ENCODE results near the gene HNRNPAB.

- TF ChIP-seq CEBPZ (IDR thresholded peaks at IDR 0.05; ENCODE audit: borderline replicate concordance, low read depth, low read length) (no peak), MYC (IDR thresholded peaks at IDR 0.05; ENCODE audit: low read depth, low read length) (no peak), MYC (CRISPR knock-in tag; IDR thresholded peaks at IDR 0.05; ENCODE audit: borderline replicate concordance, low read depth) (no peak), POLR2AphosphoS5 (IDR thresholded peaks at IDR 0.05; ENCODE audit: control insufficient read depth, insufficient read depth, low read depth, low read length) (no peak), BMI1 (IDR thresholded peaks at IDR 0.05; ENCODE audit: low read length) (no peak), THAP7 (CRISPR knock-in tag; IDR thresholded peaks at IDR 0.05) (no peak), CTCF (IDR thresholded peaks at IDR 0.05 in 2 of 3, conservative IDR thresholded peaks at IDR 0.05 in 1 of 3; ENCODE audit: insufficient read depth in 2 of 3, low read depth in 1 of 3, low read length in 3 of 3) (no peak), POLR2A (conservative IDR thresholded peaks at IDR 0.05) (no peak), NRF1 (conservative IDR thresholded peaks at IDR 0.05 in 1 of 2, IDR thresholded peaks at IDR 0.05 in 1 of 2) (no peak)
- TF ChIP-seq, protein P1, sequence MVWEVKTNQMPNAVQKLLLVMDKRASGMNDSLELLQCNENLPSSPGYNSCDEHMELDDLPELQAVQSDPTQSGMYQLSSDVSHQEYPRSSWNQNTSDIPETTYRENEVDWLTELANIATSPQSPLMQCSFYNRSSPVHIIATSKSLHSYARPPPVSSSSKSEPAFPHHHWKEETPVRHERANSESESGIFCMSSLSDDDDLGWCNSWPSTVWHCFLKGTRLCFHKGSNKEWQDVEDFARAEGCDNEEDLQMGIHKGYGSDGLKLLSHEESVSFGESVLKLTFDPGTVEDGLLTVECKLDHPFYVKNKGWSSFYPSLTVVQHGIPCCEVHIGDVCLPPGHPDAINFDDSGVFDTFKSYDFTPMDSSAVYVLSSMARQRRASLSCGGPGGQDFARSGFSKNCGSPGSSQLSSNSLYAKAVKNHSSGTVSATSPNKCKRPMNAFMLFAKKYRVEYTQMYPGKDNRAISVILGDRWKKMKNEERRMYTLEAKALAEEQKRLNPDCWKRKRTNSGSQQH (CRISPR knock-in tag; IDR thresholded peaks at IDR 0.05) = no peak
Measured at GRCh38 chr5:178191661-178192060, 12.7 kb upstream of the HNRNPAB start.

All from K562 (cell line).